Fibroblast of the aortic adventitia (primary cell): ENCODE results near the gene ZNF26. TPM values are rescaled to one million over a fixed set of nuclear protein-coding genes. Genes with fewer than 3 reads are reported as not detected.

ENCODE experiments used
- DNase-seq: peaks from one replicate; pipeline ENCODE4 v3.0.0-alpha.2; 2010; ENCODE audit warnings: low read depth
- H3K4me3 ChIP-seq: 2 replicates; pipeline ENCODE4 v1.5.1; 2011; ENCODE audit warnings: low read depth, mild to moderate bottlenecking, control low read depth, low read length, moderate library complexity
- CTCF ChIP-seq: IDR thresholded peaks from 2 replicates; pipeline ENCODE4 v1.5.1; 2011; ENCODE audit warnings: mild to moderate bottlenecking, low read length, control low read depth, inconsistent platforms; ENCODE audit not compliant: insufficient read depth
- total RNA-seq: library from RNA; depleted of rRNA; stranded (reverse); fragments of >200 nt; gene quantifications from 2 replicates; pipeline ENCODE4 v1.2.3, GENCODE V29; 2012; ENCODE audit warnings: low replicate concordance

Gene ZNF26
- total RNA-seq, 1 donor = 14.0 TPM

DNA sequence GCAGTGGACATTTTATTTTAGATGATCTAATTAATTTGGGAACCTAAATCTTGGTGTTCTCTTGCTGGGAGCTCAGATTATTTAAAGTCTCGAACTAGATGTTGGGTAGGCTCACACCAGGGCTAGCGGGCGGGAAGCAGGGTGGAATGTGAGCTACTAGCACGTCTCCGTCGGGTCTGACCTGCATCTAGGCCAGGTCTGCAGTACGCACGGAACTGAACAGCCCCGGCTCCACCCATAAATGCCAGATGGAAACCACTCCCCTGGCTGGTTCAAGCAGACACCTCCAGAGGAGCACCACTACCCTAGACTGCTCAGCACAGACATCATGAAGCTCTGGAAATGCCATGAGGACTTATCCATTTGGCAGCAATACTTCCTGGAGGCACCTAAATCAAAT, 40.4 kb upstream of the ZNF26 start:
- DNase-seq = no peak
- TF ChIP-seq CTCF = no peak
- H3K4me3 ChIP-seq = no peak overlapping the region

DNA sequence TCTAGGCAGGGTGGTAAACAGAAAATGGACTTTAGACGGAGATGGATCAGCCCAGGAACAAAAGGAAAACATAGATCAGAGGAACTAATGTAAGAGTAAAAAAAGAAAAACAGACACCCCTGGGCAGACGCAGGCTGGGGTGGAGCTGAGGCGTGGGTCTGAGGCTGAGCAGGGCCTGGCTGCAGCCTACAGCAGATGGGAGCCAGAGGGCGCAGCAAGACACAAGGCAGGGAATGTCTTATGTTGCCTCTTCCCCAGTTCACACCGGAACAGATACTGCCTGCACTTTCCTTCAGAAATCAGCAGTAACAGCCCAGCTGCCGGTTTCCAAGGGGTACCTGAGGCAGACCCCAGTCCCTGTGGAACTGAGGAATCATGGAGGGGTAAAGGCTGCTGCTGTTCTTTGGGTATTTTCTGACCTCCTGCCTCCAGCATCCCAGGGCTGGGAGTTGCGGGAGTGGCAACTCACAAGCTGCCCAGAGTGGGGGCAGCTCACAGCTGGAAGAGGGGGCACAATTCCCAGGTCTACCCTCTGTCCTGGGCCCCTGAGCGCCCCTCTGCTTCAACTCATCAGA, 39.8 kb upstream of the ZNF26 start:
- no peak for DNase-seq
- H3K4me3 ChIP-seq = no peak overlapping the region
- TF ChIP-seq CTCF = no peak

- TF ChIP-seq CTCF = no peak
- DNase-seq = no peak
Observed at GRCh38 chr12:132948146-132949066, 37.8 kb upstream of the ZNF26 start.

GRCh38 chr12:132949936-132950837, 36.0 kb upstream of the ZNF26 start:
- no peak overlapping the region for H3K4me3 ChIP-seq
- no peak for TF ChIP-seq CTCF
- DNase-seq = no peak

More at GRCh38 chr12:132948146-132949066, 37.8 kb upstream of the ZNF26 start:
- no peak overlapping the region for H3K4me3 ChIP-seq

DNA sequence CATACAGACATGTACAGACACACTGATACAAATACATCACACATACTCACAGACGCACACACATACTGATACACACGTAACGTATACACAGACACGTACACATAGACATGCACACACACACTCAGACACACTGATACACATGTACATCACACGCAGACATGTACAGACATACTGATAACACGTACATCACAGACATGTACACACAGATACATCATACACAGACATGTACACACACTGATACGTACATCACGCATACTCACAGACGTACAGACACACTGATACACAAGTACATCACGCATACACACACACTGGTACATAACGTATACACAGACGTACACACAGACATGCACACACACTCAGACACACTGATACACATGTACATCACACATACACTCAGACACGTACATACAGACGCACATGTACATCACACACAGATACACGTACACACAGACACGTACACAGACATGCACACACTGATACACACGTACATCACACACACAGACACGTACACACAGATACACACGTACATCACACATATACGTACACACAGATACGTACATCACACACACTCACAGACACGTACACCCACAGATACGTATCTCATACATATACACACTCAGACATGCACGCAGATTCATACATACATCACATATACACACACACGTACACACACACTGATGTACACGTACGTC, 35.2 kb upstream of the ZNF26 start:
- no peak for DNase-seq
- H3K4me3 ChIP-seq = no peak overlapping the region
- no peak for TF ChIP-seq CTCF

DNA sequence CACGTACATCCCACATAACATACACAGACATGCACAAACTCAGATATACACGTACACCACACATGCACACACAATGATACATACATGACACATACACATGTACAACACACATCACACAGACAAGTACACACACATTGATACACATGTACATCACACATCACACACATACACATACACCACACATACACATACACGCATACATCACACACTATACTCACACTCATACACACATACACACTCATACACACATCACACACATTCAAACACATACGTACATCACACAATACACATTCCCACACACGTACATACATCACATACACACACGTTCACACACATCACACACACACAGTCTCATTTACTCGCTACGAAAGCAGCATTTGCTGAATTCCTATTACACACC, 34.5 kb upstream of the ZNF26 start:
- no peak overlapping the region for H3K4me3 ChIP-seq
- TF ChIP-seq CTCF = no peak
- no peak for DNase-seq
